ENCODE measurements around the gene EEF1A2. TPM values are rescaled to one million over a fixed set of nuclear protein-coding genes. Genes with fewer than 3 reads are reported as not detected.
A peak's percentile ranks its signal among the peaks of the same experiment; 100 is the strongest.

EEF1A2 gene
- total and polyA plus RNA-seq, 2 of the 4 experiments (the other 2 are of a cell fraction) = 1.3 to 4.6 TPM

DNA sequence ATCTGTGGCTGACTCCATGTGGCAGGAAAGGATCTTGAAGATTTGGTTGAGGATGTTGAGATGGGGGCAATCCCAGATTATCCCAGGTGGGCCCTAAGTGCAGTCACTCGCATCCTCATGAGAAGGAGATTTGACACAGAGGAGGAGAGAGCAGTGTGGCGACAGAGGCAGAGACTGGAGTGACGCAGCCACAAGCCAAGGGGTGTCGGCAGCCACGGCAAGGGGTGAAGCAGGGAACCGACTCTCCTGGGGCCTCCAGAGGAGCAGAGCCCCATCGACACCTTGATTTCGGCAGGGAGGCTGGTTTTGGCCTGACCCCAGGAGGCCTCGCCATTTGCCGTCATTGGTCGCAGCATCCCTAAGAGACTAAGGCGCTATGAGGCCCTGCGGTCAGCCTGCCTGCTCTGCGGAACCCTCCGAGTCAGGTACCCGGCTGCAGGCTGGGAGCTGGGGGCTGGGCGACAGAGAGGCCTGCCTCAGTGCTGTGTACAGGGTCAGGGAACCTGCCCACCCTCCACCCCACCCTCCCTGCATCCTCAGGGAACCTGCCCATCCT is 12.5 kb downstream of the EEF1A2 start:
- H3K23ac ChIP-seq (ENCODE audit: low read depth, low read length) = no peak overlapping the region
- intact Hi-C loops (cut with micrococcal nuclease) (no loop called here), in situ Hi-C loops (cut with MboI; ENCODE audit: low sequenced_read_pairs) (no loop called here), dilution Hi-C loops (cut with HindIII; ENCODE audit: low sequenced_read_pairs, unreplicated experiment) (no loop called here)
- ChIA-PET POLR2A (ENCODE audit: unreplicated experiment) (no interaction called here), CTCF (no interaction called here)
- H3K79me1 ChIP-seq (ENCODE audit: low read depth in 1 of 2, low read length in 2 of 2) = no peaks in the 10 kb centered on the region
- no peak overlapping the region for H2AFZ ChIP-seq (replicated peaks; ENCODE audit: low read length, poor library complexity)
- TF ChIP-seq, protein P1, sequence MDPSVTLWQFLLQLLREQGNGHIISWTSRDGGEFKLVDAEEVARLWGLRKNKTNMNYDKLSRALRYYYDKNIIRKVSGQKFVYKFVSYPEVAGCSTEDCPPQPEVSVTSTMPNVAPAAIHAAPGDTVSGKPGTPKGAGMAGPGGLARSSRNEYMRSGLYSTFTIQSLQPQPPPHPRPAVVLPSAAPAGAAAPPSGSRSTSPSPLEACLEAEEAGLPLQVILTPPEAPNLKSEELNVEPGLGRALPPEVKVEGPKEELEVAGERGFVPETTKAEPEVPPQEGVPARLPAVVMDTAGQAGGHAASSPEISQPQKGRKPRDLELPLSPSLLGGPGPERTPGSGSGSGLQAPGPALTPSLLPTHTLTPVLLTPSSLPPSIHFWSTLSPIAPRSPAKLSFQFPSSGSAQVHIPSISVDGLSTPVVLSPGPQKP (IDR thresholded peaks at IDR 0.05; ENCODE audit: borderline replicate concordance, low read depth, low read length) = no peak
- TF ChIP-seq CEBPB (IDR thresholded peaks at IDR 0.05; ENCODE audit: low read depth, low read length) = no peak
- TF ChIP-seq MAZ (IDR thresholded peaks at IDR 0.05; ENCODE audit: borderline replicate concordance, low read depth, low read length) = no peak
- TF ChIP-seq, protein P2, sequence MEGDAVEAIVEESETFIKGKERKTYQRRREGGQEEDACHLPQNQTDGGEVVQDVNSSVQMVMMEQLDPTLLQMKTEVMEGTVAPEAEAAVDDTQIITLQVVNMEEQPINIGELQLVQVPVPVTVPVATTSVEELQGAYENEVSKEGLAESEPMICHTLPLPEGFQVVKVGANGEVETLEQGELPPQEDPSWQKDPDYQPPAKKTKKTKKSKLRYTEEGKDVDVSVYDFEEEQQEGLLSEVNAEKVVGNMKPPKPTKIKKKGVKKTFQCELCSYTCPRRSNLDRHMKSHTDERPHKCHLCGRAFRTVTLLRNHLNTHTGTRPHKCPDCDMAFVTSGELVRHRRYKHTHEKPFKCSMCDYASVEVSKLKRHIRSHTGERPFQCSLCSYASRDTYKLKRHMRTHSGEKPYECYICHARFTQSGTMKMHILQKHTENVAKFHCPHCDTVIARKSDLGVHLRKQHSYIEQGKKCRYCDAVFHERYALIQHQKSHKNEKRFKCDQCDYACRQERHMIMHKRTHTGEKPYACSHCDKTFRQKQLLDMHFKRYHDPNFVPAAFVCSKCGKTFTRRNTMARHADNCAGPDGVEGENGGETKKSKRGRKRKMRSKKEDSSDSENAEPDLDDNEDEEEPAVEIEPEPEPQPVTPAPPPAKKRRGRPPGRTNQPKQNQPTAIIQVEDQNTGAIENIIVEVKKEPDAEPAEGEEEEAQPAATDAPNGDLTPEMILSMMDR (conservative IDR thresholded peaks at IDR 0.05; ENCODE audit: low read depth, low read length) = no peak
- TF ChIP-seq, protein P3, sequence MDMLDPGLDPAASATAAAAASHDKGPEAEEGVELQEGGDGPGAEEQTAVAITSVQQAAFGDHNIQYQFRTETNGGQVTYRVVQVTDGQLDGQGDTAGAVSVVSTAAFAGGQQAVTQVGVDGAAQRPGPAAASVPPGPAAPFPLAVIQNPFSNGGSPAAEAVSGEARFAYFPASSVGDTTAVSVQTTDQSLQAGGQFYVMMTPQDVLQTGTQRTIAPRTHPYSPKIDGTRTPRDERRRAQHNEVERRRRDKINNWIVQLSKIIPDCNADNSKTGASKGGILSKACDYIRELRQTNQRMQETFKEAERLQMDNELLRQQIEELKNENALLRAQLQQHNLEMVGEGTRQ (IDR thresholded peaks at IDR 0.05; ENCODE audit: low read depth, low read length) = no peak
- no peak for TF ChIP-seq RFX5 (IDR thresholded peaks at IDR 0.05; ENCODE audit: low read depth, low read length)
- no peak for TF ChIP-seq MXI1 (IDR thresholded peaks at IDR 0.05; ENCODE audit: borderline replicate concordance, low read depth, low read length)
- TF ChIP-seq RAD21 (IDR thresholded peaks at IDR 0.05; ENCODE audit: low read length) = no peak
- no peak for TF ChIP-seq NFE2L2 (IDR thresholded peaks at IDR 0.05; ENCODE audit: low read depth, low read length)
- TF ChIP-seq SMC3 (IDR thresholded peaks at IDR 0.05; ENCODE audit: low read depth, low read length) = no peak
- no peak overlapping the region for H2AK5ac ChIP-seq (ENCODE audit: low read depth, low read length)
- no peak overlapping the region for H3K4me2 ChIP-seq (ENCODE audit: low read depth, low read length)
- H4K5ac ChIP-seq (ENCODE audit: low read depth, low read length) = no peak overlapping the region
- H3K9me3 ChIP-seq (ENCODE audit: control insufficient read depth, insufficient read depth, low read length) = no peaks in the 10 kb centered on the region
- peaks cover 39% of the 10 kb centered on the region for H3K27me3 ChIP-seq (ENCODE audit: control insufficient read depth, insufficient read depth, low read length)
- H4K91ac ChIP-seq (ENCODE audit: insufficient read depth, low read depth, low read length) = no peak overlapping the region
- H2BK15ac ChIP-seq (ENCODE audit: low read depth, low read length) = no peak overlapping the region
- ATAC-seq (ENCODE audit: low read depth) (no peak), DNase-seq (no peak)
- H2BK20ac ChIP-seq (ENCODE audit: low read depth, low read length) = no peak overlapping the region
- no peaks in the 10 kb centered on the region for H3K4me1 ChIP-seq (ENCODE audit: control insufficient read depth, insufficient read depth, low read length)
- no peaks in the 10 kb centered on the region for H3K36me3 ChIP-seq (ENCODE audit: control insufficient read depth, insufficient read depth, low read length)
- no peak overlapping the region for H4K8ac ChIP-seq (ENCODE audit: low read depth in 2 of 2, low read length in 2 of 2)
- no TSS peak for BruUV-seq (replicated peaks)
- no peak overlapping the region for H3K9ac ChIP-seq (ENCODE audit: low read depth, low read length)
- no peaks in the 10 kb centered on the region; the same call in 1 of the 2 replicates for H4K20me1 ChIP-seq (ENCODE audit: insufficient read depth, low read length)
- H3K4ac ChIP-seq (ENCODE audit: low read depth, low read length) = no peak overlapping the region
- H3K14ac ChIP-seq (replicated peaks; ENCODE audit: low read depth, low read length) = no peak overlapping the region
- H2BK120ac ChIP-seq (ENCODE audit: low read depth, low read length) = no peak overlapping the region
- H3K9me1 ChIP-seq (ENCODE audit: insufficient read depth, low read length) = no peaks in the 10 kb centered on the region
- WGBS, 2 experiments (ENCODE audit: extremely low coverage in 2 of 2, insufficient read length in 1 of 2) = 81% methylated on average over 6 of the region's 17 CpGs; no CpG with 5 or more reads in 1 of the 2 experiments
- peak overlapping the region; percentile 42 for H2AK9ac ChIP-seq (replicated peaks; ENCODE audit: low read depth, low read length, poor library complexity)
- no peak overlapping the region for H2BK5ac ChIP-seq (ENCODE audit: low read depth, low read length, poor library complexity, severe bottlenecking)
- no peak overlapping the region for H3K56ac ChIP-seq (ENCODE audit: extremely low read depth, insufficient read depth, low read length)
- H3K18ac ChIP-seq (ENCODE audit: low read depth, low read length) = no peak overlapping the region
- no peak overlapping the region for H3K27ac ChIP-seq (ENCODE audit: insufficient read depth, low read length)
- H3K4me3 ChIP-seq (ENCODE audit: insufficient read depth, low read depth, low read length) = no peak overlapping the region

Measured in IMR-90 (cell line).